HG03457 (cell line): ENCODE data around the gene PPP1R12A.
"Not testable (repeated sequence)": the region's sequence is repeated elsewhere in the genome, so short reads cannot be mapped to it uniquely, and the experiment has no call there.

Experiments used
- ATAC-seq: cut with Tn5 transposase; IDR thresholded peaks from one replicate; pipeline ENCODE4 v1.9.1; 2021; ENCODE audit warnings: moderate number of reproducible peaks; ENCODE audit not compliant: unreplicated experiment

Gene PPP1R12A

DNA sequence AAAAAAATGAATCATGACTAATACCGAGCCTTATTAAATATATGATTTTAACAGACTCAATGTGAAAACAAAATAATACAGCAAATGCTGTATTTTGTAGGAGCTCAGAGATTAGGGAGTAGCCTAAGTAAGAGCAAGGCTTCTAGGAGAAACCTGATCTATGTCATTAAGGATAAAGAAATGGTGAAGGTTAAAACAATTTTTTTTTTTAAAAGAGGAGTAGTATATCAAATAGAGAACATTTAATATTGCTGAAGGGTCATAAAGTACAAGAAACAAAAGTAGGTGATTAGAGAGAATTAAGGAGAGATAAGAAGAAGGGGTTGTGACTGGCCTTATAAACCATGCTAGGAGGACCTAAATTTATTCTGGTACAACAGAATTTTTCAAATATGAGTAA is 39.1 kb downstream of the PPP1R12A start:
- ATAC-seq: no peak

DNA sequence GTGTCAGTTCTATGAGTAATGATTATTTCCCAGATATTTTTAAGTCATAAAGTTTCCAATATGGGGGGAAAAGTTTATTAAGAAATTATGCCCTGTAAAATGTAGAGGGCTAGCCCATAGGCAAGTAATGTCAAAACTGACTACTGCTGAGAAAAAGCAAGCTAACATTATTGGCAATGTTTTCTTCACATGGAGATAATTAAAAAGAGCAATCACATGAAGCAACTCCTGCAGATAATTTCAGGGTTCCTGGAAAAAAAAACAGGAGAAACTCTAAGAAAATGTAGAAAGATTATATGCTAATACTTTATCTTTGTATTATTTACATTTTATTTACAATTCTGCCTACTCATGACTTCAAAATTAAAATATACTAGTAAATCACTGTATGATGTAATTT is 39.8 kb downstream of the PPP1R12A start:
- no peak for ATAC-seq

DNA sequence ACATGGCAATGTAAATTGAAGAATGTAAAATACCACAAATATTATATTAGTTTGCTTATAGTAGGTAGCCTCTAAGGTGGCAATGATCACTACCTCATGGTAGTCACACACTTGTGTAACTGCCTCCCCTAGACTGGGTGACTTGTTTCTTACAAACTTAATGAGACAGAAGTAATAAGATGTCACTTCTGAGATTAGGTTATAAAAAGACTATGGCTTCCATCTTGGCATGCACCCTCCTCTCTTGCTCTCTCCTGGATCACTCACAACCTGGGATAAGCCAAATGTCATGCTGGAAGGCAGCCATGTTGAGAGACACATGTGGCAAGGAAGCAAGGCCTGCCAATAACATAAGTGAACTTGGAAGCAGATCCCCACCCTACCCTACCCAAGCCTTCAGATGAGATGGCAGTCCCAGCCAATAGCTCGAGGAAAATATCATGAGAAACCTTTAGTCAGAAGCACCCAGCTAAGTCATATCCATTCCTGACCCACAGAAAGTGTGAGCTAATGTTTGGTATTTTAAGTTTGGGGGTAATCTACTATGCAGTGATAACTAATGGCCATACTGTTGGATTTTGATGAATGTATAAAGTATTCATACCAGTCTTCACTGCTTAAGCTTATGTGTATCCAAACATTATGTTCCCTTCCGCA is 43.3 kb downstream of the PPP1R12A start:
- ATAC-seq: no peak

GRCh38 chr12:79887890-79888289 is 47.0 kb downstream of the PPP1R12A start:
- ATAC-seq: no peak

GRCh38 chr12:79886917-79887519 is 47.9 kb downstream of the PPP1R12A start:
- ATAC-seq: peak; percentile 78

DNA sequence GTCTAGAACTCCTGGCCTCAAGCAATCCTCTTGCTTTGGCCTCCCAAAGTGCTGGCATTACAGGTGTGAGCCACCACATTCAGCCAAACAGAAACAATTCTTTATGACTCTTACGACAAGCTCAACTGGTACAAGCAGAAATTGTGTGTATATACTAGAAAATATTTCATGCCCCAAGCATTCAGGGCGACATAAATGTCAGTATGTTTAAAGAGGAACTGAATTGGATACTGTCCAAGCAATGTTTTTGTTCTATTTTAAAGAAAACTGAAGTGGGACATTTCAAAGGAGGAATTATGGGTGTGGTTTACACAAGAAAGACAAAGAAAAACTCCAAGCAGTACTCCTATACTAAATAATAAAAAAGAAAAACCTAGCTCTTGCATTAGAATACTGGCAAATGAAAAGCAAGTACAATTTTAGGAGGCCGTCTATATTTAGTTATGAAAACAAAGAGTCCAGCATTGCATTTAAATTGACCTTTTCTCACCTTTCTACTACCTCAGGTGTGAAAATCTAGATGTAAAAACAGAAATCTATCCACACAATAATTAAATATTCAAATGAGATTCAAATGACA is 48.9 kb downstream of the PPP1R12A start:
- ATAC-seq: no peak

- ATAC-seq: no peak
Measured at GRCh38 chr12:79884401-79885006, 50.4 kb downstream of the PPP1R12A start.

DNA sequence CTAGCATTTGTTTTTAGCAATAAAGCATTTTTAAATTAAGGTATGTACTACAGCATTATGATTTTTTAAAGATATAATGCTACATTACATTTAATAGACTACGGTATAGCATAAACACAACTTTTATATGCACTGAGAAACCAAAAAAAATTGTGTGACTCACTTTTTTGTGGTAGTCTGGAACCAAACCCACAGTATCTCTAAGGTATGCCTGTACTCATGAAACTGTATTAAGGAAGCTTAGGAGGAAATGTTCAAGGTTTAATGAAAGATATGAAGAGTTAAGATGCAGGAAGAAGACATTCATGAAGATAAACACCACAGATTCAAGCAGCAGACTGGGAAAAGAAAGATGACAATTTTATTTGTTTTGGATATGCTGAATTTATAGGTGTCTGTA is 51.7 kb downstream of the PPP1R12A start:
- ATAC-seq: no peak

DNA sequence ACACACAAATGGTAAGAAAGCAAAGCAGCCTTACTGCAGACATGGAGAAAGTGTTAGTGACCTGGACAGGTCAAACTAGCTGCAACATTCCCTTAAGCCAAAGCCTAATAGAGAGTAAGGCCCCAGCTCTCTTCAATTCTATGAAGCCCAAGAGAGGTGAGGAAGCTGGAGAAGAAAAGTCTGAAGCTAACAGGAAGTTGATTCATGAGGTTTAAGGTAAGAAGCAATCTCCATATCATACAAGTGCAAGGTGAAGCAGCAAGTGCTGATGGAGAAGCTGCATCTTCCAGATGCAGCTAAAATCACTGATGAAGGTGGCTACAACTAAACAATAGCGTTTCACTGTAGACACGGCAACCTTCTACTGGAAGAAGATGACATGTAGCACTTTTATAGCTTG is 53.5 kb downstream of the PPP1R12A start:
- ATAC-seq: no peak

- ATAC-seq: not testable (repeated sequence)
Measured at GRCh38 chr12:79878506-79878905, 56.4 kb downstream of the PPP1R12A start.

DNA sequence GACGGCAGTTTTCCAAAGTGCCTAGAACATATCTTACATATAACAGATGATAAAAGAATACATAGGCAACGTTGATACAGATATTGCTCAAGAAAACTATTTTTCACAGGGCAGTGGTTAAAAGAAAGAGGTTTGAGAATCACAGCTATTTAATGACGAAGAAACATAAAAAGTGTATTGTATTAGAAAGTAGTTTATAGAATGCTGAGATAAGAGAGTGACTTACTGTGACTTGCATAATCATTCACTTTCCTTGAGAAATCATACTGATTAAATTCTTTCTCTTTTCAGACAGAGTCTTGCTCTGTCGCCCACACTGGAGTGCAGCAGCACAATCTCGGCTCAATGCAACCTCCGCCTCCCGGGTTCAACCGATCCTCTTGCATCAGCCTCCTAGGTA is 57.7 kb downstream of the PPP1R12A start:
- ATAC-seq: no peak

- no peak for ATAC-seq
Measured at GRCh38 chr12:79874665-79875064, 60.2 kb downstream of the PPP1R12A start.

DNA sequence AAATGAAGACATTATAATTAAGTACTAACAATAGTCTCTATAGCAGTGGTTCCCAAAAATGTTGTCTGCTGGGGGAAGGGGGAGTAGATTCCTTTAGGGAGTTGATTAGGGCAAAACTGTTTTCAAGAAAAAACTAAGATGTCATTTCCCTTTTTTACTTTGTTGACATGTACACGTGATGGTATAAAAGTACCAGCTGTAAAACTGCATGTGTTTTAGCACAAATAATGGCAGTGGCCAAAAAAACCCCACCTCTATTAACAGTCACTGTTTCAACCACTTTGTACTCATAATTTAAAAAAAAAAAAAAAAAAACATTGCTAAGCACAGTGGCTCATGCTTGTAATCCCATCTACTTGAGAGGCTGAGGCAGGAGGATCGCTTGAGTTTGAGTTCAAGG is 61.7 kb downstream of the PPP1R12A start:
- ATAC-seq: no peak

DNA sequence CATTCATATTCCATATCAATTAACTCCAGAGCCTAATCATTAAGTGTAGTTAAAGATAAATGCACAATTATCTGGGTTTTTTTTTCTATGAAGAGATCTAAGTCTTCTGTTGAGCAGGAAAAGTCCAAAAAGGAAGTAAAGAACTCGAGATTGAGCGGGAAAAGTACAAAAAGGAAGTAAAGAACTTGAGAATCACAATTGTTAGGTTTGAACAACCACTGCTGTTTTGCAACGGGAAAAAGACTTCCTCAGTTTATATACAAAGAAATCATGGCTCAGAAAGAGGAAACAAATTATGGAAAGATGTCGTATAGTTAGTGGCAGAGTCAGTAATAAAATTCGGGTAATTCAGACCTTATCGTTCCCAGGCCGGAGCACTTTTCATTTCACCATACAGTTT is 63.3 kb downstream of the PPP1R12A start:
- no peak for ATAC-seq

DNA sequence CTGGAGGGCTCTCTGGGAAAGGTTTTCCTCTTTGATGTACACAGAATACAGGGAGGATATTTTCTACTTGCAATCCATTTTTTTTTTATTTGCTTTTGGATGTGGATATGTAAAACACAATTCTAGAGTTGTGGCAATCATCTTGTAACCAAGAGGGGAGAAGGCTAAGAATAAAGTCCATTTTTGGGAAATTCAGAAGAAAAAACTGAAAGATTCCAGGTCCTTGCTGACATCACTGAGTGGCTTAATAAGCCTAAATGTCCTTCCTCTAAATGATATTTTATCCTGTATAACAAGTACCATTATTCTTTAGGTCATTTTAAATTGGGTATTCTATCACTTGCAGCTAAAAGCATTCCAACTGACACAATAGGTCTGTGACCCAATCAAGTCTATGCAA is 64.0 kb downstream of the PPP1R12A start:
- ATAC-seq: no peak

DNA sequence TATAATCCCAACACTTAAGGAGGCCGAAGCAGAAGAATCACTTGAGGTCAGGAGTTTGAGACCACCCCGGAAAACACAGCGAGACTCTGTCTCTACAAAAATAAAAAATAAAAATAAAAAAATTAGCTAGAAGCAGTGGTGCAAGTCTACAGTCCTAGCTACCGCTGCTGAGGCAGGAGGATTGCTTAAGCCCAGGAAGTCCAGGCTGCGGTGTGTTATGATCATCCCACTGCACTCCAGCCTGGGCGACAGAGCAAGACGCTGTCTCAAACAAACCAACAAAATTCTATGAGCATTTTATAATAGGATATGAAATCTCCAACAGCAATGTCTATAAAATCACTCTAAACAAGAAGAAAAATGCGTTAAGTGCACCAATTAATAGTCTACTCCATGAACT is 75.3 kb downstream of the PPP1R12A start:
- no peak for ATAC-seq

DNA sequence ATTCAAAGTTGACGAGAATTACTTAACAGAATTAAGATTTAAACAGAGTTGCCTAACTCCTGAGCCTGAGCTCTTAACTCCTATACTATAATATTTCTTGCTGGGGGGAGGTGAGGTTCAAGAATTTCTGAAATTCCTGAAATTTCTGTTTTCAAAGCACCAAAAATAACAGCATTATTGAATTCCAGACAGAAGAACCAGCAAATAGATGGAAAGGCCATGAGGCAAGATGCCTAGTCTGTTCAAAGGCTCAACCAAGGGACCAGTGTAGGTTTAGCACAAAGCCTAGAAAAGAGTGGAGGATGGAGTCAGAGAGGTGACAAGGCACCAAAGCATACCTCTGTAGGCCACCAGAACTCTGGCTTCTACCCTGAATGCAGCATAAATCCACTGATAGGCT is 76.4 kb downstream of the PPP1R12A start:
- ATAC-seq: no peak

GRCh38 chr12:79857675-79858074 is 77.2 kb downstream of the PPP1R12A start:
- ATAC-seq: no peak

- no peak for ATAC-seq
Measured at GRCh38 chr12:79850610-79851299, 84.1 kb downstream of the PPP1R12A start.

DNA sequence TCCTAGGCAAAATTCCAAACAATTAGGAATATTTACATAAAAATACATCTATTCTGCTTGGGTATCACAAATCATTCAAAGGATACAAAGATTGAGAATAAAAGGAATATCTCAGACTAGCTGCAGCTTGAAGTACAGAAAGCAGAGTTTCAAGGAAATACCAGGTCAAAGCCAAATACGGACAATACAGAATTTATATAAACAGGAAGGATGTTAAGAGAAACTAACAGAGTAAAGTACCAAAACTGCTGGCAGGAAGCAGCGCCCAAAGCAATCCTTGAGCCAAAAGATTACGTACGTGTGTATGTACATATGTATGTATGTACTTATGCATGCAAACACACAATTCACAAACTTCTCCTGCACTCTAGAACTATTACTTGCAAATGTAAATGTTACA is 86.6 kb downstream of the PPP1R12A start:
- ATAC-seq: no peak

GRCh38 chr12:79847417-79847816 is 87.5 kb downstream of the PPP1R12A start:
- ATAC-seq: no peak

DNA sequence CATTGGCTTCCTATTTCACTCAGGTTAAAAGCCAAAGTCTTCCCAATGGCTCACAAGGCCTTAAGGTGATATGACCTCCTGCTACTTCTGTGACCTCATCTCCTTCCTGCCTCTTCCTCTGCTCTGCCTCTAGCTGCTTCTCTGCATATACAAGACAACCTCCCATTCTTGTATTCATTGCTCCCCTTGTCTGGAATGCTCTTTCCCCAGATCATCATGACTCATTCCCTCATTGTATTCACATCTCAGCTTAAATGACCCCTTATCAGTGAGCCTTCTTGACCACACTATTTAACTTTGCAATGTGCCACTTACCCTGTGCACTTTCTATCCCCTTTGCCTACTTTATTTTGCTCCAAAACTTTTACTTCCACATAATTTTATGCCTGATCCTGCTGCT is 90.2 kb downstream of the PPP1R12A start:
- ATAC-seq: no peak
